B cell (primary cell): ENCODE results near the gene FBXO2. TPM values are rescaled to one million over a fixed set of nuclear protein-coding genes. Genes with fewer than 3 reads are reported as not detected.

Experiments
- ATAC-seq: fragments of 200-7000 bp; cut with Tn5 transposase; one replicate; pipeline ENCODE4 v1.10.0; 2021; ENCODE audit warnings: low read depth, mild to moderate bottlenecking, moderate number of reproducible peaks, moderate library complexity
- CTCF ChIA-PET: fragments of 350-600 bp; sonication (Branson Sonifier 250); formaldehyde crosslinking; loops from one replicate; lab custom pipeline; 2021; ENCODE audit warnings: antibody characterized with exemption, inconsistent platforms; lab: Charles Lee
- POLR2A ChIA-PET: fragments of 350-600 bp; sonication (Branson Sonifier 250); formaldehyde crosslinking; loops from one replicate; lab custom pipeline; 2021; ENCODE audit warnings: antibody characterized with exemption; lab: Charles Lee
- DNase-seq: peaks from one replicate; pipeline ENCODE4 v3.0.0; 2013
- H2AFZ ChIP-seq: 2 replicates; pipeline ENCODE4 v1.6.1; 2012; ENCODE audit warnings: mild to moderate bottlenecking, low read depth, low read length; ENCODE audit not compliant: insufficient read depth, poor library complexity, severe bottlenecking
- H3K27ac ChIP-seq, 2 donors: 1 replicate in 1 of 2; 2 replicates in 1 of 2; pipeline ENCODE4 v1.5.1; 2012 to 2013; ENCODE audit warnings: low read length in 2 of 2, mild to moderate bottlenecking in 2 of 2, moderate library complexity in 1 of 2
- H3K27me3 ChIP-seq, 4 experiments: fragments of 200-600 bp in 1 of 4; sonication (generic) in 1 of 4; replicated peaks in 1 of 4; 1 replicate in 2 of 4; 2 replicates in 2 of 4; pipeline versions ENCODE4 v1.6.1 to v1.7.0; 2013 to 2016; ENCODE audit warnings: low read length in 3 of 4, mild to moderate bottlenecking in 2 of 4, mixed read lengths in 1 of 4, moderate library complexity in 1 of 4; ENCODE audit not compliant: insufficient read depth in 4 of 4, control insufficient read depth in 3 of 4; ENCODE audit errors: control extremely low read depth in 1 of 4
- H3K36me3 ChIP-seq, 2 experiments: replicated peaks in 1 of 2; 1 replicate in 1 of 2; 2 replicates in 1 of 2; pipeline versions ENCODE4 v1.6.1 to v1.7.1; 2013; ENCODE audit warnings: low read length in 1 of 2; ENCODE audit not compliant: insufficient read depth in 2 of 2, control insufficient read depth in 1 of 2; ENCODE audit errors: control extremely low read depth in 1 of 2, extremely low read depth in 1 of 2
- H3K4me1 ChIP-seq, 2 donors: fragments of 200-600 bp in 1 of 2; sonication (generic) in 1 of 2; 1 replicate in 1 of 2; 2 replicates in 1 of 2; pipeline versions ENCODE4 v1.5.1 to v1.6.1; 2013 to 2017; ENCODE audit warnings: low read length in 2 of 2; ENCODE audit not compliant: control insufficient read depth in 2 of 2, insufficient read depth in 2 of 2
- H3K4me2 ChIP-seq: replicated peaks from 2 replicates; pipeline ENCODE3; 2012; ENCODE audit warnings: mild to moderate bottlenecking, low read depth, low read length; ENCODE audit not compliant: poor library complexity, severe bottlenecking
- H3K4me3 ChIP-seq, 5 experiments: fragments of 200-600 bp in 1 of 5; sonication (generic) in 1 of 5; 1 replicate in 3 of 5; 2 replicates in 2 of 5; pipeline versions ENCODE4 v1.5.1 to v1.7.0; 2011 to 2016; ENCODE audit warnings: low read length in 4 of 5, mild to moderate bottlenecking in 4 of 5, low read depth in 2 of 5, control low read depth in 1 of 5, moderate library complexity in 1 of 5; ENCODE audit not compliant: insufficient read depth in 1 of 5; ENCODE audit errors: control extremely low read depth in 1 of 5, extremely low read depth in 1 of 5
- H3K79me2 ChIP-seq: fragments of 200-600 bp; sonication (generic); one replicate; pipeline ENCODE4 v1.6.0; 2016; ENCODE audit warnings: low read length; ENCODE audit not compliant: control insufficient read depth, insufficient read depth
- H3K9ac ChIP-seq: fragments of 200-600 bp; sonication (generic); 2 replicates; pipeline ENCODE4 v1.6.1; 2017; ENCODE audit warnings: mild to moderate bottlenecking, low read length, moderate library complexity
- H3K9me3 ChIP-seq, 3 donors: one replicate each; pipeline versions ENCODE4 v1.6.1 to v1.7.1; 2013; ENCODE audit warnings: low read length in 2 of 3; ENCODE audit not compliant: control insufficient read depth in 2 of 3, insufficient read depth in 1 of 3; ENCODE audit errors: control extremely low read depth in 1 of 3
- H4K20me1 ChIP-seq: 2 replicates; pipeline ENCODE4 v1.6.0; 2012; ENCODE audit warnings: mild to moderate bottlenecking, low read length; ENCODE audit not compliant: insufficient read depth, control insufficient read depth, poor library complexity, severe bottlenecking
- H3K27ac Mint-ChIP-seq: one replicate; pipeline ENCODE4 v1.8.0; 2021; ENCODE audit warnings: mixed read lengths
- H3K27me3 Mint-ChIP-seq: one replicate; pipeline ENCODE4 v1.8.0; 2021; ENCODE audit warnings: mixed read lengths
- H3K4me1 Mint-ChIP-seq: one replicate; pipeline ENCODE4 v1.8.0; 2021; ENCODE audit warnings: mixed read lengths
- H3K4me3 Mint-ChIP-seq: one replicate; pipeline ENCODE4 v1.8.0; 2021; ENCODE audit warnings: mixed read lengths
- H3K9me3 Mint-ChIP-seq: one replicate; pipeline ENCODE4 v1.8.0; 2022; ENCODE audit warnings: mixed read lengths; ENCODE audit not compliant: insufficient read depth
- CTCF ChIP-seq: fragments of 200-600 bp; IDR thresholded peaks from one replicate; pipeline ENCODE4 v1.8.0; 2022; ENCODE audit warnings: antibody characterized with exemption, mild to moderate bottlenecking
- EZH2 ChIP-seq: IDR thresholded peaks from 2 replicates; pipeline ENCODE4 v1.6.1; 2012; ENCODE audit warnings: borderline replicate concordance, low read depth, mild to moderate bottlenecking, moderate library complexity, low read length; ENCODE audit not compliant: insufficient read depth, poor library complexity, severe bottlenecking
- WGBS: methylation state at CpG from one replicate; pipeline ENCODE4 v1.1.5; 2013; ENCODE audit warnings: missing lambda C conversion rate; ENCODE audit not compliant: insufficient coverage; 5-methylcytosine and 5-hydroxymethylcytosine counted together
- intact Hi-C: fragments of 100-400 bp; cut with micrococcal nuclease; formaldehyde crosslinking; loops from one replicate; pipeline ENCODE4 v1.10.0; 2022
- polyA plus RNA-seq: library from polyadenylated mRNA; depleted of rRNA; stranded (reverse); fragments of >200 nt; gene quantifications from 2 replicates; pipeline ENCODE4 v1.2.3, GENCODE V29; 2012
- total RNA-seq, 2 donors: library from RNA; stranded (reverse); fragments of 120-200 nt in 1 of 2; gene quantifications; 1 replicate in 1 of 2; 2 replicates in 1 of 2; pipeline versions ENCODE4 v1.2.3 to v1.2.4, GENCODE V29; 2013 to 2022

FBXO2 gene
- total and polyA plus RNA-seq, 2 donors (not counting 1 experiment from before 2014, with no cell fraction given), result 9.6 TPM

DNA sequence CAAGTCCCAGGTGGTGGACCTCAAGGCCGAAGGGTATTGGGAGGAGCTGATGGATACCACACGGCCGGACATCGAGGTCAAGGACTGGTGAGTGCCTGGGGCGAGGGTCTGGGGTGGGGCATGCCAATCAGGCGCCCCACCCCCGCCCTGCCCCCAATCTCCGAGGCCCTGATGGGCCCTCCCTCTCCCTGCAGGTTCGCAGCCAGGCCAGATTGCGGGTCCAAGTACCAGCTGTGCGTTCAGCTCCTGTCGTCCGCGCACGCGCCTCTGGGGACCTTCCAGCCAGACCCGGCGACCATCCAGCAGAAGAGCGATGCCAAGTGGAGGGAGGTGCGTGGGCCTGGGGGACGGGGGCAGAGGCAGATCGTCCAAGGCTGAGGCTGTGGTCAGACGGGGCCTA, 4.3 kb upstream of the FBXO2 start:
- intact Hi-C loops, result no loop called here
- no peak overlapping the region for H3K4me3 ChIP-seq
- no peaks in the 10 kb centered on the region for H3K9me3 Mint-ChIP-seq
- no peaks in the 10 kb centered on the region for H3K79me2 ChIP-seq
- H3K27me3 ChIP-seq, result no peaks in the 10 kb centered on the region
- ChIA-PET CTCF (interaction anchor here (2.0 to 18.9 kb wide), 2 partner anchors 14 to 64 kb away, joined by 5 to 231 read pairs; no protein-coding TSS in a partner anchor), POLR2A (interaction anchor here (0.6 kb wide), 1 partner anchor 371 kb away, joined by 6 read pairs; no protein-coding TSS in a partner anchor)
- peaks cover 11% of the 10 kb centered on the region for H4K20me1 ChIP-seq
- H3K9me3 ChIP-seq, result no peaks in the 10 kb centered on the region
- H3K9ac ChIP-seq, result no peak overlapping the region
- no peak overlapping the region for H2AFZ ChIP-seq
- H3K27ac ChIP-seq, result no peak overlapping the region
- peaks cover 8% of the 10 kb centered on the region for H3K4me1 Mint-ChIP-seq
- H3K4me1 ChIP-seq, result peaks cover 8 to 16% of the 10 kb centered on the region in 2 donors
- peaks cover 0 to 21% of the 10 kb centered on the region in 2 experiments for H3K36me3 ChIP-seq
- DNase-seq, result no peak
- no peaks in the 10 kb centered on the region for H3K27me3 Mint-ChIP-seq
- no peak overlapping the region for H3K4me3 Mint-ChIP-seq
- WGBS, result 98% methylated on average over 21 of the region's 23 CpGs
- ATAC-seq, result no peak
- no peak overlapping the region for H3K27ac Mint-ChIP-seq
- H3K4me2 ChIP-seq, result no peak overlapping the region
- no peak for TF ChIP-seq CTCF

GRCh38 chr1:11657654-11658053, 3.4 kb upstream of the FBXO2 start:
- peaks cover 10% of the 10 kb centered on the region for H3K4me1 Mint-ChIP-seq
- no peak for TF ChIP-seq EZH2
- TF ChIP-seq CTCF, result no peak

More at GRCh38 chr1:11657654-11658053, 3.4 kb upstream of the FBXO2 start:
- Histone ChIP-seq H3K79me2 (no peaks in the 10 kb centered on the region), H3K27ac (no peak overlapping the region), H3K36me3 (peaks cover 0 to 21% of the 10 kb centered on the region in 2 experiments), H4K20me1 (peaks cover 11% of the 10 kb centered on the region), H3K9ac (no peak overlapping the region), H3K4me1 (peaks cover 8 to 16% of the 10 kb centered on the region in 2 donors), H3K27me3 (no peaks in the 10 kb centered on the region), H3K9me3 (no peaks in the 10 kb centered on the region), H3K4me3 (no peak overlapping the region), H3K4me2 (no peak overlapping the region), H2AFZ (no peak overlapping the region)
- no peak for ATAC-seq
- H3K27me3 Mint-ChIP-seq, result no peaks in the 10 kb centered on the region
- intact Hi-C loops, result no loop called here
- DNase-seq, result no peak
- no peak overlapping the region for H3K4me3 Mint-ChIP-seq
- CTCF ChIA-PET, result interaction anchor here (2.2 to 18.9 kb wide), 2 partner anchors 14 to 65 kb away, joined by 13 to 231 read pairs; no protein-coding TSS in a partner anchor
- no peaks in the 10 kb centered on the region for H3K9me3 Mint-ChIP-seq
- H3K27ac Mint-ChIP-seq, result no peak overlapping the region
- POLR2A ChIA-PET, result no interaction called here
- WGBS, result 93% methylated on average over 3 of the region's 6 CpGs
